T-cell (primary cell): Measurements from ENCODE around the gene CYLC1. TPM values are rescaled to one million over a fixed set of nuclear protein-coding genes. Genes with fewer than 3 reads are reported as not detected.

ENCODE experiments used
- ATAC-seq, 4 experiments: fragments of 200-7000 bp in 3 of 4; fragments of 150-1000 bp in 1 of 4; cut with Tn5 transposase; replicated peaks in 1 of 4; 1 replicate in 3 of 4; 2 replicates in 1 of 4; pipeline ENCODE4 v1.10.0; 2021; ENCODE audit warnings: moderate library complexity in 3 of 4, mild to moderate bottlenecking in 2 of 4, moderate number of reproducible peaks in 1 of 4
- CTCF ChIA-PET, 2 donors: fragments of 300-600 bp; sonication (Branson Sonifier 250); formaldehyde crosslinking; loops; one replicate each; lab custom pipeline; 2022; ENCODE audit warnings: antibody characterized with exemption in 2 of 2; lab: Charles Lee
- POLR2A ChIA-PET, 2 donors: fragments of 300-600 bp; sonication (Branson Sonifier 250); formaldehyde crosslinking; loops; one replicate each; lab custom pipeline; 2022; ENCODE audit warnings: antibody characterized with exemption in 2 of 2; lab: Charles Lee
- DNase-seq, 35 experiments: peaks; one replicate each; pipeline versions ENCODE4 v3.0.0 to v3.0.0-alpha.2; 2013 to 2023
- H3K27ac ChIP-seq: one replicate; pipeline ENCODE4 v1.5.1; 2013; ENCODE audit warnings: low read length
- H3K27me3 ChIP-seq, 2 experiments: replicated peaks in 1 of 2; 1 replicate in 1 of 2; 2 replicates in 1 of 2; pipeline versions ENCODE4 v1.6.1 to v1.7.0; 2013; ENCODE audit warnings: low read length in 1 of 2, mixed read lengths in 1 of 2; ENCODE audit not compliant: control insufficient read depth in 2 of 2, insufficient read depth in 2 of 2; ENCODE audit errors: extremely low read depth in 1 of 2
- H3K36me3 ChIP-seq, 2 donors: 1 replicate in 1 of 2; 2 replicates in 1 of 2; pipeline versions ENCODE4 v1.6.1 to v1.7.0; 2013; ENCODE audit warnings: low read length in 1 of 2; ENCODE audit not compliant: control insufficient read depth in 2 of 2, insufficient read depth in 1 of 2; ENCODE audit errors: extremely low read depth in 1 of 2
- H3K4me1 ChIP-seq, 2 experiments: 1 replicate in 1 of 2; 2 replicates in 1 of 2; pipeline versions ENCODE4 v1.6.1 to v1.7.0; 2013; ENCODE audit warnings: low read length in 2 of 2, mixed read lengths in 1 of 2; ENCODE audit not compliant: insufficient read depth in 2 of 2, control insufficient read depth in 1 of 2; ENCODE audit errors: extremely low read depth in 1 of 2
- H3K4me3 ChIP-seq, 2 donors: 1 replicate in 1 of 2; 2 replicates in 1 of 2; pipeline versions ENCODE4 v1.5.1 to v1.7.0; 2013; ENCODE audit warnings: mild to moderate bottlenecking in 2 of 2, low read length in 1 of 2, moderate library complexity in 1 of 2; ENCODE audit not compliant: control insufficient read depth in 1 of 2; ENCODE audit errors: extremely low read depth in 1 of 2
- H3K9me3 ChIP-seq: 2 replicates; pipeline ENCODE4 v1.7.0; 2013
- H3K27ac Mint-ChIP-seq, 2 donors: one replicate each; pipeline ENCODE4 v1.8.0; 2020 to 2021; ENCODE audit warnings: mild to moderate bottlenecking in 2 of 2, mixed read lengths in 2 of 2
- H3K27me3 Mint-ChIP-seq, 2 donors: one replicate each; pipeline ENCODE4 v1.8.0; 2021 to 2022; ENCODE audit warnings: mixed read lengths in 2 of 2
- H3K36me3 Mint-ChIP-seq: one replicate; pipeline ENCODE4 v1.8.0; 2021; ENCODE audit warnings: mixed read lengths
- H3K4me1 Mint-ChIP-seq, 3 donors: one replicate each; pipeline ENCODE4 v1.8.0; 2020 to 2022; ENCODE audit warnings: mixed read lengths in 3 of 3, mild to moderate bottlenecking in 1 of 3
- H3K4me3 Mint-ChIP-seq, 3 donors: one replicate each; pipeline ENCODE4 v1.8.0; 2020 to 2022; ENCODE audit warnings: mild to moderate bottlenecking in 3 of 3, mixed read lengths in 3 of 3, moderate library complexity in 3 of 3
- H3K9me3 Mint-ChIP-seq, 3 donors: one replicate each; pipeline ENCODE4 v1.8.0; 2020 to 2022; ENCODE audit warnings: mixed read lengths in 3 of 3
- WGBS: methylation state at CpG from one replicate; pipeline ENCODE4 v1.1.5; 2013; ENCODE audit warnings: missing lambda C conversion rate; ENCODE audit not compliant: insufficient coverage; 5-methylcytosine and 5-hydroxymethylcytosine counted together
- total RNA-seq, 35 experiments: library from RNA in 6 of 35; stranded (reverse) in 6 of 35; fragments of 120-200 nt in 1 of 35; gene quantifications; one replicate each; pipeline versions ENCODE4 v1.2.1 to v1.2.4 and lab custom pipeline; 2013 to 2026

CYLC1 gene, protein sequence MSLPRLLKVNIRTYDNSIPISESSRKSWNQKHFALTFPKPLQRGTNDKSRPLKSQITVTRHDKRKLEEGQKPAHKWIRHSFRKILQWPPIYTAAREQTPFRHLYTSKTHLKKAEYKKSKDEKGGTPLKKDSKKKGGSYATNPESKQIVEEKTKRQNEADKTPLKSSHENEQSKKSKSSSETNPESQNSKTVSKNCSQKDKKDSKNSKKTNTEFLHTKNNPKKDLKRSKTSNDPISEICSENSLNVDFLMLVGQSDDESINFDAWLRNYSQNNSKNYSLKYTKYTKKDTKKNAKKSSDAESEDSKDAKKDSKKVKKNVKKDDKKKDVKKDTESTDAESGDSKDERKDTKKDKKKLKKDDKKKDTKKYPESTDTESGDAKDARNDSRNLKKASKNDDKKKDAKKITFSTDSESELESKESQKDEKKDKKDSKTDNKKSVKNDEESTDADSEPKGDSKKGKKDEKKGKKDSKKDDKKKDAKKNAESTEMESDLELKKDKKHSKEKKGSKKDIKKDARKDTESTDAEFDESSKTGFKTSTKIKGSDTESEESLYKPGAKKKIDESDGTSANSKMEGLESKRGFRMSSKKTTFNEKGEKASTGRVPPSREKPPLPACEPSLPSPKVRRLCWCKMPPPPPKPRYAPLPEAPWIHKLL
- total RNA-seq (not detected), total RNA-seq (lab: John Stamatoyannopoulos, UW) (0 reads per million in 29 experiments)
- total RNA-seq (2013): not detected

DNA sequence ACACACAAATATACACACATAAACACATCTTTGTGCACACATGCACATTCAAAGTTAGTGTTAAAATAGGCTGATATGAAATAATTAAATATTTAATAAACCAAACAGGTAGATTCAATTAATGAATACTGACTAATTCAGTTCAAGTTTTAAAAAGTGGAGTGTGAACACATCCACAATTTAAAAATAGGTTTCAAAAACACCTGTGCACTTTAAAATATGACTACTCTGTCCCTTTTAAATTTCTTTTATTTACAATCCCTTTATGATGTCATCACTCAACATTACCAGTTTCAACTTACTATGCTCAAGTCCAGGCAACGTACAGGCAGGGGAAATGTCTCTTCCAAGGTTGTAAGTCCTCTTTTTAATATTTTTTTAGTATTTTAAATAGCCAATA lies at the start of gene CYLC1:
CYLC1 (plus strand) TSS at position 301 of the 400 bp plus-strand sequence; CDS start at position 338, 37 bp downstream.
- DNase-seq: no peak
- no peaks in the 10 kb centered on the region for H3K36me3 ChIP-seq
- H3K4me1 Mint-ChIP-seq: no peaks in the 10 kb centered on the region
- ChIA-PET CTCF (no interaction called here), POLR2A (no interaction called here)
- no peak within 1 kb of the TSS for H3K27ac Mint-ChIP-seq
- no peaks in the 10 kb centered on the region for H3K27me3 Mint-ChIP-seq
- no peak for ATAC-seq
- no peaks in the 10 kb centered on the region for H3K4me1 ChIP-seq
- no peak within 1 kb of the TSS for H3K27ac ChIP-seq
- no peak within 1 kb of the TSS for H3K4me3 ChIP-seq
- peaks cover 3 to 14% (median 10%) of the 10 kb centered on the region in 3 donors for H3K9me3 Mint-ChIP-seq
- H3K9me3 ChIP-seq: no peaks in the 10 kb centered on the region
- WGBS: no CpG with 5 or more reads among the region's 1 CpG
- no peak within 1 kb of the TSS for H3K4me3 Mint-ChIP-seq
- H3K27me3 ChIP-seq: no peaks in the 10 kb centered on the region
- no peaks in the 10 kb centered on the region for H3K36me3 Mint-ChIP-seq

GRCh38 chrX:83819304-83819703 lies 41.6 kb upstream of the CYLC1 start:
- POLR2A ChIA-PET: no interaction called here
- ATAC-seq (no peak), DNase-seq (no peak)
- Mint-ChIP-seq H3K4me1 (no peaks in the 10 kb centered on the region), H3K9me3 (peaks cover 5 to 10% (median 8%) of the 10 kb centered on the region in 3 donors), H3K36me3 (no peaks in the 10 kb centered on the region), H3K4me3 (no peak overlapping the region), H3K27ac (no peak overlapping the region), H3K27me3 (peaks cover 0 to 17% of the 10 kb centered on the region in 2 donors)
- Histone ChIP-seq H3K27ac (no peak overlapping the region), H3K9me3 (no peaks in the 10 kb centered on the region), H3K36me3 (no peaks in the 10 kb centered on the region), H3K4me3 (no peak overlapping the region), H3K27me3 (no peaks in the 10 kb centered on the region), H3K4me1 (no peaks in the 10 kb centered on the region)
- CTCF ChIA-PET: no interaction called here
- WGBS: 50% methylated on average over 1 of the region's 3 CpGs

DNA sequence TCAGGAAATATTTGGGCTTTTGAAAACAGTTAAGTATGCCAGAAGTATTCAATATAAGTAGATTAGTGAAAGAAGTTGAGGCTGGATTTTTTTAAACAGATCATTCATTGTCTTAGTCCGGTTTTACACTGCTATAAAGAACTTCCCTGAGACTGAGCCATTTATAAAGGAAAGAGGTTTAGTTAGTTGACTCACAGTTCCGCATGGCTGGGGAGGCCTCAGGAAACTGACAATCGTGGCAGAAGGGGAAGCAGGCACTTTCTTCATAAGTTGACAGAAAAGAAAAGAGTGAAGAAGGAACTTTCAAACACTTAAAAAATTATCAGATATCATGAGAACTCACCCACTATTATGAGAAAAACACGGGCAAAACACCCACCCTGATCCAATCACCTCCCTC lies 31.1 kb upstream of the CYLC1 start:
- Histone ChIP-seq H3K9me3 (no peaks in the 10 kb centered on the region), H3K4me1 (no peaks in the 10 kb centered on the region), H3K4me3 (no peak overlapping the region), H3K36me3 (no peaks in the 10 kb centered on the region), H3K27ac (no peak overlapping the region), H3K27me3 (no peaks in the 10 kb centered on the region)
- no peak overlapping the region for H3K4me3 Mint-ChIP-seq
- peaks cover 0 to 3% of the 10 kb centered on the region in 2 donors for H3K27me3 Mint-ChIP-seq
- DNase-seq (no peak), ATAC-seq (no peak)
- CTCF ChIA-PET: no interaction called here
- peaks cover 0 to 3% (median 0%) of the 10 kb centered on the region in 3 donors for H3K9me3 Mint-ChIP-seq
- H3K27ac Mint-ChIP-seq: no peak overlapping the region
- POLR2A ChIA-PET: no interaction called here
- WGBS: no CpG with 5 or more reads among the region's 4 CpGs
- H3K4me1 Mint-ChIP-seq: no peaks in the 10 kb centered on the region
- no peaks in the 10 kb centered on the region for H3K36me3 Mint-ChIP-seq

GRCh38 chrX:83845397-83845796 lies 15.5 kb upstream of the CYLC1 start:
- Mint-ChIP-seq H3K9me3 (peaks cover 0 to 3% (median 2%) of the 10 kb centered on the region in 3 donors), H3K27me3 (no peaks in the 10 kb centered on the region), H3K4me1 (no peaks in the 10 kb centered on the region), H3K36me3 (no peaks in the 10 kb centered on the region), H3K4me3 (no peak overlapping the region), H3K27ac (no peak overlapping the region)
- Histone ChIP-seq H3K27me3 (no peaks in the 10 kb centered on the region), H3K9me3 (no peaks in the 10 kb centered on the region), H3K4me1 (no peaks in the 10 kb centered on the region), H3K27ac (no peak overlapping the region), H3K36me3 (no peaks in the 10 kb centered on the region), H3K4me3 (no peak overlapping the region)
- ChIA-PET POLR2A (no interaction called here), CTCF (no interaction called here)
- ATAC-seq: no peak
- no CpG with 5 or more reads among the region's 2 CpGs for WGBS
- peak in 2 of 35 experiments; percentile 0 to 3 for DNase-seq

DNA sequence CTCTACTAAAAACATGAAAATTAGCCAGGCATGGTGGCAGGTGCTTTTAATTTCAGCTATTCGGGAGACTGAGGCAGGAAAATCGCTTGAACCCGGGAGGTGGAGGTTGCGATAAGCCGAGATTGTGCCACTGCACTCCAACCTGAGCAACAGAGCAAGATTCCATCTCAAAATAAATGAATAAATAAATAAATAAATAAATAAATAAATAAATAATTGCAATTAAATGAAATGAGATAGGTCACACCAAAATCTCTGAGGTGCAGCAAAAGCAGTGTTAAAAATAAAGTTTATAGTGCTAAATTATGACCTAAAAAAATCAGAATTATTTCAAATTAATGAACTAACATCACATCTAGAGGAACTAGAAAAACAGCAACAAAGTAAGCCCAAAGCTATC lies 13.6 kb upstream of the CYLC1 start:
- Mint-ChIP-seq H3K36me3 (no peaks in the 10 kb centered on the region), H3K27me3 (no peaks in the 10 kb centered on the region), H3K4me1 (no peaks in the 10 kb centered on the region), H3K4me3 (no peak overlapping the region), H3K27ac (no peak overlapping the region), H3K9me3 (peaks cover 0 to 2% (median 0%) of the 10 kb centered on the region in 3 donors)
- Histone ChIP-seq H3K36me3 (no peaks in the 10 kb centered on the region), H3K27me3 (no peaks in the 10 kb centered on the region), H3K4me3 (no peak overlapping the region), H3K9me3 (no peaks in the 10 kb centered on the region), H3K4me1 (no peaks in the 10 kb centered on the region), H3K27ac (no peak overlapping the region)
- no peak for DNase-seq
- CTCF ChIA-PET: no interaction called here
- POLR2A ChIA-PET: no interaction called here
- no CpG with 5 or more reads among the region's 5 CpGs for WGBS
- no peak for ATAC-seq

DNA sequence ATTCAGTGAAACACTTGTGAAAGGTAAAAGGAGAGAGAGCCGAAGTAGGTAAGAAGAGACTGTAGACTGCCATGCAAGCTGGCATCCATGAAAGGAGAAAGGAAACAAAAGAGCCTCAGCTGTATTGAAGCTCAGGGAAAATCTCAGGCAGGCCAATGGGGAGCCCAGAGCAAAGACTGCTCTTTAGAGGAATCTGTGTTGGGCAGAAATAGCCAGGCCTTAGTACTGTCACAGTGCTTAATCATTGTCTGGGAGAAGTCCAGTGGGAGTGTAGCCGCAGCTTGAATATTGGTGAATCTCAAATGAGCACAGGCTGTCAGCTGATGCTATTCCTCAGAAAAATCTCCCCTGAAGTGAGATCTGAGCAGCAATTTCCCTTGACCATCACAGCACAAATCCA lies 27.6 kb downstream of the CYLC1 start:
- Mint-ChIP-seq H3K4me3 (no peak overlapping the region), H3K27ac (no peak overlapping the region), H3K9me3 (no peaks in the 10 kb centered on the region), H3K36me3 (no peaks in the 10 kb centered on the region), H3K27me3 (peaks cover 0 to 11% of the 10 kb centered on the region in 2 donors), H3K4me1 (no peaks in the 10 kb centered on the region)
- Histone ChIP-seq H3K4me1 (no peaks in the 10 kb centered on the region), H3K4me3 (no peak overlapping the region), H3K36me3 (no peaks in the 10 kb centered on the region), H3K27ac (no peak overlapping the region), H3K27me3 (no peaks in the 10 kb centered on the region), H3K9me3 (no peaks in the 10 kb centered on the region)
- no peak for DNase-seq
- POLR2A ChIA-PET: no interaction called here
- no CpG with 5 or more reads among the region's 2 CpGs for WGBS
- no peak for ATAC-seq
- CTCF ChIA-PET: no interaction called here
